ENCODE data around the gene STARD13. TPM values are rescaled to one million over a fixed set of nuclear protein-coding genes. Genes with fewer than 3 reads are reported as not detected.

STARD13 gene
- total RNA-seq, 1 donor from 2014 or later: 2.0 TPM

GRCh38 chr13:33224686-33225085 lies 60.9 kb downstream of the STARD13 start:
- TF ChIP-seq, protein P1, sequence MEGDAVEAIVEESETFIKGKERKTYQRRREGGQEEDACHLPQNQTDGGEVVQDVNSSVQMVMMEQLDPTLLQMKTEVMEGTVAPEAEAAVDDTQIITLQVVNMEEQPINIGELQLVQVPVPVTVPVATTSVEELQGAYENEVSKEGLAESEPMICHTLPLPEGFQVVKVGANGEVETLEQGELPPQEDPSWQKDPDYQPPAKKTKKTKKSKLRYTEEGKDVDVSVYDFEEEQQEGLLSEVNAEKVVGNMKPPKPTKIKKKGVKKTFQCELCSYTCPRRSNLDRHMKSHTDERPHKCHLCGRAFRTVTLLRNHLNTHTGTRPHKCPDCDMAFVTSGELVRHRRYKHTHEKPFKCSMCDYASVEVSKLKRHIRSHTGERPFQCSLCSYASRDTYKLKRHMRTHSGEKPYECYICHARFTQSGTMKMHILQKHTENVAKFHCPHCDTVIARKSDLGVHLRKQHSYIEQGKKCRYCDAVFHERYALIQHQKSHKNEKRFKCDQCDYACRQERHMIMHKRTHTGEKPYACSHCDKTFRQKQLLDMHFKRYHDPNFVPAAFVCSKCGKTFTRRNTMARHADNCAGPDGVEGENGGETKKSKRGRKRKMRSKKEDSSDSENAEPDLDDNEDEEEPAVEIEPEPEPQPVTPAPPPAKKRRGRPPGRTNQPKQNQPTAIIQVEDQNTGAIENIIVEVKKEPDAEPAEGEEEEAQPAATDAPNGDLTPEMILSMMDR (IDR thresholded peaks at IDR 0.05): no peak
- TF ChIP-seq EZH2 (IDR thresholded peaks at IDR 0.05): no peak
- TF ChIP-seq EZH2phosphoT487 (IDR thresholded peaks at IDR 0.05): no peak
- H3K9ac ChIP-seq: no peak overlapping the region
- H2AFZ ChIP-seq (replicated peaks): no peak overlapping the region
- Mint-ChIP-seq H3K4me1 (peaks cover 11% of the 10 kb centered on the region), H3K27me3 (ENCODE audit: insufficient read depth, low read depth) (no peaks in the 10 kb centered on the region), H3K9me3 (peaks cover 2% of the 10 kb centered on the region), H3K4me3 (no peak overlapping the region), H3K36me3 (no peaks in the 10 kb centered on the region), H3K27ac (no peak overlapping the region)
- H4K20me1 ChIP-seq (ENCODE audit: low read depth): no peaks in the 10 kb centered on the region
- H3K9me3 ChIP-seq (ENCODE audit: low read depth): no peaks in the 10 kb centered on the region
- H3K4me2 ChIP-seq: no peak overlapping the region
- H3K27ac ChIP-seq: no peak overlapping the region
- H3K36me3 ChIP-seq: no peaks in the 10 kb centered on the region
- no peak overlapping the region for H3K4me3 ChIP-seq
- no peak for DNase-seq (ENCODE audit: low spot score)
- H3K27me3 ChIP-seq: no peaks in the 10 kb centered on the region
- H3K4me1 ChIP-seq: peaks cover 9% of the 10 kb centered on the region
- no peaks in the 10 kb centered on the region for H3K79me2 ChIP-seq (ENCODE audit: low read depth)
- H3F3A ChIP-seq (ENCODE audit: low read depth): peaks cover 10% of the 10 kb centered on the region

DNA sequence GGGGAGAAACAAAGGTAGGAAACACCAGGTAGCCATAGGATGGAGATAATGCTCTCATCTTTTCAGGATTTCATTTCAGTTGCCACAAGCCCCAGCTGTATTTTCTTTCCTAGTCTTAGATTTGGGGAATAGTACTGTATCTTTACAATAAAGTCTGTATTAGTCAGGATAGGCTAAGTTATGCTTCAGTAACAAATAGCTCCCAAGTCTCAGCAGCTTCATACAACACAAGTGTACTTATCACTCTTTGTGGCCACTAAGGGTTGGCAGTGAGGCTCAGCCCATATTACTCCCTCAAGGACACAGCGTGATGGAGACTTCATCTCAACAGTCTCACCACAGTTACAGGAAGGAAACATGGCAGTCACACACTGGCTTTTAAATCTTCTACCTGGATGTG lies 61.4 kb downstream of the STARD13 start:
- Histone ChIP-seq H3K9ac (no peak overlapping the region), H4K20me1 (ENCODE audit: low read depth) (no peaks in the 10 kb centered on the region), H3K27me3 (no peaks in the 10 kb centered on the region), H2AFZ (replicated peaks) (no peak overlapping the region), H3K36me3 (no peaks in the 10 kb centered on the region), H3K4me1 (peaks cover 4% of the 10 kb centered on the region), H3K79me2 (ENCODE audit: low read depth) (no peaks in the 10 kb centered on the region), H3K4me2 (no peak overlapping the region), H3K4me3 (no peak overlapping the region), H3K27ac (no peak overlapping the region), H3K9me3 (ENCODE audit: low read depth) (no peaks in the 10 kb centered on the region), H3F3A (ENCODE audit: low read depth) (peaks cover 5% of the 10 kb centered on the region)
- Mint-ChIP-seq H3K36me3 (no peaks in the 10 kb centered on the region), H3K27me3 (ENCODE audit: insufficient read depth, low read depth) (no peaks in the 10 kb centered on the region), H3K4me1 (peaks cover 6% of the 10 kb centered on the region), H3K9me3 (peaks cover 2% of the 10 kb centered on the region), H3K27ac (no peak overlapping the region), H3K4me3 (no peak overlapping the region)
- no peak for DNase-seq (ENCODE audit: low spot score)
- TF ChIP-seq EZH2phosphoT487 (IDR thresholded peaks at IDR 0.05): no peak
- TF ChIP-seq, protein P1 (IDR thresholded peaks at IDR 0.05): no peak

DNA sequence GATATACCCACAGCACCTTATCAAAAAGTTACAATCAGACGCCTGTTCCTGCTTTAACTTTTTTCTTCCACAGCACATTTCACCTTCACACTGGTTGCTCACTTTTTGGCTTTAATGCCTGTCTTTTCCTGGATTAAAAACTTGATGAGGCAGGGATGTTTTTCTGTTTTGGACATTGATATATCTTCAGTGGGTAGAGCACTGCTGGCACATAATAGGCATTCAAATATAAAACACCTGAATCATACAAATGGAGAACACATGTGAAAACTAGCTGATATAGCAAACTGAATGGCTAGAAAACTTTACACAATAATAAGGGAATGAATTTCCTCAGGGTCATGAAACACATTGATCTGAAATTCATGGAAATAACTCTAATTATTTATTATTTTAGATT lies 65.6 kb downstream of the STARD13 start:
- H3K4me3 ChIP-seq: no peak overlapping the region
- no peaks in the 10 kb centered on the region for H3K36me3 Mint-ChIP-seq
- H3K9ac ChIP-seq: no peak overlapping the region
- H4K20me1 ChIP-seq (ENCODE audit: low read depth): no peaks in the 10 kb centered on the region
- H3K9me3 ChIP-seq (ENCODE audit: low read depth): no peaks in the 10 kb centered on the region
- no peak overlapping the region for H3K4me2 ChIP-seq
- DNase-seq (ENCODE audit: low spot score): no peak
- no peak overlapping the region for H3K4me3 Mint-ChIP-seq
- H3K36me3 ChIP-seq: no peaks in the 10 kb centered on the region
- no peaks in the 10 kb centered on the region for H3K79me2 ChIP-seq (ENCODE audit: low read depth)
- no peaks in the 10 kb centered on the region for H3K27me3 ChIP-seq
- H3K27ac ChIP-seq: no peak overlapping the region
- H3K9me3 Mint-ChIP-seq: no peaks in the 10 kb centered on the region
- TF ChIP-seq, protein P1 (IDR thresholded peaks at IDR 0.05): no peak
- no peaks in the 10 kb centered on the region for H3K4me1 ChIP-seq
- H2AFZ ChIP-seq (replicated peaks): no peak overlapping the region
- peaks cover 6% of the 10 kb centered on the region for H3K4me1 Mint-ChIP-seq
- H3F3A ChIP-seq (ENCODE audit: low read depth): no peaks in the 10 kb centered on the region
- no peak overlapping the region for H3K27ac Mint-ChIP-seq
- H3K27me3 Mint-ChIP-seq (ENCODE audit: insufficient read depth, low read depth): no peaks in the 10 kb centered on the region

- Histone ChIP-seq H4K20me1 (ENCODE audit: low read depth) (no peaks in the 10 kb centered on the region), H3K4me2 (no peak overlapping the region), H3K27me3 (no peaks in the 10 kb centered on the region), H3K4me3 (no peak overlapping the region), H3K9ac (no peak overlapping the region), H3K27ac (no peak overlapping the region), H3K79me2 (ENCODE audit: low read depth) (no peaks in the 10 kb centered on the region), H3K4me1 (peaks cover 14% of the 10 kb centered on the region), H3K9me3 (ENCODE audit: low read depth) (no peaks in the 10 kb centered on the region), H2AFZ (replicated peaks) (no peak overlapping the region), H3K36me3 (no peaks in the 10 kb centered on the region), H3F3A (ENCODE audit: low read depth) (peaks cover 7% of the 10 kb centered on the region)
- no peak overlapping the region for H3K4me3 Mint-ChIP-seq
- peaks cover 20% of the 10 kb centered on the region for H3K4me1 Mint-ChIP-seq
- no peak overlapping the region for H3K27ac Mint-ChIP-seq
- no peak for TF ChIP-seq EZH2phosphoT487 (IDR thresholded peaks at IDR 0.05)
- no peak for TF ChIP-seq EZH2 (IDR thresholded peaks at IDR 0.05)
- TF ChIP-seq, protein P1 (IDR thresholded peaks at IDR 0.05): no peak
- no peaks in the 10 kb centered on the region for H3K27me3 Mint-ChIP-seq (ENCODE audit: insufficient read depth, low read depth)
- no peaks in the 10 kb centered on the region for H3K36me3 Mint-ChIP-seq
- DNase-seq (ENCODE audit: low spot score): no peak
- no peaks in the 10 kb centered on the region for H3K9me3 Mint-ChIP-seq
Measured at GRCh38 chr13:33218426-33218825, 67.1 kb downstream of the STARD13 start.
